ENCODE data around the gene KHDC4. TPM values are rescaled to one million over a fixed set of nuclear protein-coding genes. Genes with fewer than 3 reads are reported as not detected.

KHDC4 gene
- total and polyA plus RNA-seq, 2 of the 13 experiments (the other 11 are each of a cell fraction or from before 2014, with no cell fraction given), result 33.5 to 92.0 TPM

DNA sequence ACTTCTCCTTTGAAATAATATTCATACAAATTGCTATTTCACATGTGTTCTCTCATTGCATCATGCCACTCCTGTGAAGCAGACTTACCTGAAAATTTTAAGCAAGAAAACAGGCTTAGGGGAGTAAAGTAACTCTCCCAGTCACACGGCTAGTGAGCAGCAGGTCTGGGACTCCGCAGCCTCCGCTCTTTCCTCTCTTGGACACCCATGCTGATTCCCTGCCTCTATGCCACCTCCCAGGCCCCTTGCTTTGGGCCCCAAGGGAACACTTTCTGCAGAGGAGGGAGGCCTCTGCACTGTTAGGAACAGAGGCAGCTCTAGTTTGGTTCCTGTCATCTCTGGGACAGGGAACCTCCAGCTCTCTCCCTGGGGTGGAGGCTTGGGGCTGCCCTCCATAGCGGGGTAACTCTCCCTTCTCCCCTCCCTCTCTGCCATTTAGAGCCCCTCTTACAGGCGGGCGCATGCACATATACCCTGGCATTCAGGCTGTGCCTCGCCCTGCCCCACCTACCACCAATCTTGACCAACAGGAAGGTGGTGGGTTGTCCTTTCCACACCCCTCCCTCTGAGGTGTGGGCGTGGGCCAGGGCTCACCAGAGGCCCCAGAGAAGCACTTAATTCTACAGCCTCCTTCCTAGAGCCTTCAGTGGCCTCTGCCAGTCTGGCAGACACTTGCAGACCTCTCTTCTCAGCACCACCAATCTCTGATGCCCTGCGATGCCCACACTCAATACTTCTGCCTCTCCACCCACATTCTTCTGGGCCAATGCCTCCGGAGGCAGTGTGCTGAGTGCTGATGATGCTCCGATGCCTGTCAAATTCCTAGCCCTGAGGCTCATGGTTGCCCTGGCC lies 7.0 kb upstream of the KHDC4 start, which contains the start of gene RXFP4 (continued):
- TF ChIP-seq, protein P1, sequence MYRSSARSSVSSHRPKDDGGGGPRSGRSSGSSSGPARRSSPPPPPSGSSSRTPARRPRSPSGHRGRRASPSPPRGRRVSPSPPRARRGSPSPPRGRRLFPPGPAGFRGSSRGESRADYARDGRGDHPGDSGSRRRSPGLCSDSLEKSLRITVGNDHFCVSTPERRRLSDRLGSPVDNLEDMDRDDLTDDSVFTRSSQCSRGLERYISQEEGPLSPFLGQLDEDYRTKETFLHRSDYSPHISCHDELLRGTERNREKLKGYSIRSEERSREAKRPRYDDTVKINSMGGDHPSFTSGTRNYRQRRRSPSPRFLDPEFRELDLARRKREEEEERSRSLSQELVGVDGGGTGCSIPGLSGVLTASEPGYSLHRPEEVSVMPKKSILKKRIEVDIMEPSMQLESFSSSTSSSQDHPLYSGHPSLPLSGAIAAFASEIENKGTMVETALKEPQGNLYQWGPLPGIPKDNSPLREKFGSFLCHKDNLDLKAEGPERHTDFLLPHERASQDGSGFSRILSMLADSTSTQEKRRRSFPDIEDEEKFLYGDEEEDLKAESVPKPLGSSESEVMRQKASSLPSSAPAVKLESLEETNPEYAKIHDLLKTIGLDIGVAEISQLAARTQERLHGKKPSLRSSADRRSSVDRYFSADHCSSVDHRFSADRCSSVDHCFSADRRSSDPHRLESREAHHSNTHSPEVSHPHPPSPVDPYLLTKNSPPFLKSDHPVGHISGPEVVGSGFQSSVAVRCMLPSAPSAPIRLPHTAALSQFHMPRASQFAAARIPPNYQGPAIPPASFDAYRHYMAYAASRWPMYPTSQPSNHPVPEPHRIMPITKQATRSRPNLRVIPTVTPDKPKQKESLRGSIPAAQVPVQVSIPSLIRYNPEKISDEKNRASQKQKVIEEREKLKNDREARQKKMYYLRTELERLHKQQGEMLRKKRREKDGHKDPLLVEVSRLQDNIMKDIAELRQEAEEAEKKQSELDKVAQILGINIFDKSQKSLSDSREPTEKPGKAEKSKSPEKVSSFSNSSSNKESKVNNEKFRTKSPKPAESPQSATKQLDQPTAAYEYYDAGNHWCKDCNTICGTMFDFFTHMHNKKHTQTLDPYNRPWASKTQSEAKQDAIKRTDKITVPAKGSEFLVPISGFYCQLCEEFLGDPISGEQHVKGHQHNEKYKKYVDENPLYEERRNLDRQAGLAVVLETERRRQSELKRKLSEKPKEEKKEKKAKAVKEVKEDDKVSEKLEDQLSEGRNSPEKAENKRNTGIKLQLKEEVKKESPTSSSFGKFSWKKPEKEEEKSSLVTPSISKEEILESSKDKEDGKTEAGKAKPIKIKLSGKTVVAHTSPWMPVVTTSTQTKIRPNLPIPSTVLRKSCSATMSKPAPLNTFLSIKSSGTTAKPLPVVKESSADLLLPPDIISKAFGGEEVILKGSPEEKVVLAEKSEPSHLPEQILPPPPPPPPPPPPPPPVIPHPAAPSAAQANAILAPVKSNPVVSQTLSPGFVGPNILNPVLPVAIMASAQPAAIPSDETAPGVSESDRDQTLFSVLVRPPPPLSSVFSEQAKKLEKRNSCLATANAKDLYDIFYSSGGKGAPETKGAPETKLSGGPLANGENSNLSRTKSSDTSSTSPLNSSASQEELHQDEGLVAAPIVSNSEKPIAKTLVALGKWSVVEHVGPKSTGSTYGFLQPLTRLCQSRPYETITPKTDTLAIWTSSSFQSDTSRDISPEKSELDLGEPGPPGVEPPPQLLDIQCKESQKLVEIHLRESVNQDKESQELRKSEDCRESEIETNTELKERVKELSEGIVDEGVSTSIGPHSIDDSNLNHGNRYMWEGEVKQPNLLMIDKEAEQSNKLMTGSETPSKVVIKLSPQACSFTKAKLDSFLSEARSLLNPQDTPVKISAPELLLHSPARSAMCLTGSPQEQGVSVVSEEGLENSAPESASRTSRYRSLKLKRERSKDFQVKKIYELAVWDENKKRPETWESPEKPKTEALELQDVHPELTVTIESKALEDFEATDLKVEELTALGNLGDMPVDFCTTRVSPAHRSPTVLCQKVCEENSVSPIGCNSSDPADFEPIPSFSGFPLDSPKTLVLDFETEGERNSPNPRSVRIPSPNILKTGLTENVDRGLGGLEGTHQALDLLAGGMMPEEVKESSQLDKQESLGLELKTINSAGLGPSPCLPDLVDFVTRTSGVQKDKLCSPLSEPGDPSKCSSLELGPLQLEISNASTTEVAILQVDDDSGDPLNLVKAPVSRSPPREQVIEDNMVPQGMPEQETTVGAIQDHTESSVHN (CRISPR knock-in tag; IDR thresholded peaks at IDR 0.05), result no peak
- no peak for TF ChIP-seq ZNF446 (CRISPR knock-in tag; IDR thresholded peaks at IDR 0.05)
- TF ChIP-seq, protein P2, sequence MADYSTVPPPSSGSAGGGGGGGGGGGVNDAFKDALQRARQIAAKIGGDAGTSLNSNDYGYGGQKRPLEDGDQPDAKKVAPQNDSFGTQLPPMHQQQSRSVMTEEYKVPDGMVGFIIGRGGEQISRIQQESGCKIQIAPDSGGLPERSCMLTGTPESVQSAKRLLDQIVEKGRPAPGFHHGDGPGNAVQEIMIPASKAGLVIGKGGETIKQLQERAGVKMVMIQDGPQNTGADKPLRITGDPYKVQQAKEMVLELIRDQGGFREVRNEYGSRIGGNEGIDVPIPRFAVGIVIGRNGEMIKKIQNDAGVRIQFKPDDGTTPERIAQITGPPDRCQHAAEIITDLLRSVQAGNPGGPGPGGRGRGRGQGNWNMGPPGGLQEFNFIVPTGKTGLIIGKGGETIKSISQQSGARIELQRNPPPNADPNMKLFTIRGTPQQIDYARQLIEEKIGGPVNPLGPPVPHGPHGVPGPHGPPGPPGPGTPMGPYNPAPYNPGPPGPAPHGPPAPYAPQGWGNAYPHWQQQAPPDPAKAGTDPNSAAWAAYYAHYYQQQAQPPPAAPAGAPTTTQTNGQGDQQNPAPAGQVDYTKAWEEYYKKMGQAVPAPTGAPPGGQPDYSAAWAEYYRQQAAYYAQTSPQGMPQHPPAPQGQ (CRISPR knock-in tag; IDR thresholded peaks at IDR 0.05; ENCODE audit: borderline replicate concordance), result no peak
- TF ChIP-seq MLLT10 (CRISPR knock-in tag; IDR thresholded peaks at IDR 0.05), result no peak
- TF ChIP-seq NCOA5 (CRISPR knock-in tag; IDR thresholded peaks at IDR 0.05), result no peak
- no peak for TF ChIP-seq ZNF747 (CRISPR knock-in tag; IDR thresholded peaks at IDR 0.05; ENCODE audit: borderline replicate concordance)
- TF ChIP-seq SNAPC4 (CRISPR knock-in tag; IDR thresholded peaks at IDR 0.05), result no peak
- TF ChIP-seq FOXJ3 (CRISPR knock-in tag; IDR thresholded peaks at IDR 0.05; ENCODE audit: borderline replicate concordance), result no peak
- TF ChIP-seq ZFP36 (IDR thresholded peaks at IDR 0.05; ENCODE audit: borderline replicate concordance, low read depth, low read length, partially characterized antibody), result no peak
- TF ChIP-seq ZNF883 (CRISPR knock-in tag; IDR thresholded peaks at IDR 0.05; ENCODE audit: not compliant biosample characterization), result no peak
